G401 (cell line): Measurements from ENCODE around the gene CCDC28A. TPM values are rescaled to one million over a fixed set of nuclear protein-coding genes. Genes with fewer than 3 reads are reported as not detected.

Experiments
- DNase-seq: peaks from one replicate; pipeline ENCODE4 v3.0.0-alpha.2; 2015; ENCODE audit warnings: low spot score
- in situ Hi-C: cut with HindIII; loops from 2 replicates; pipeline ENCODE4 v1.10.0; 2016; ENCODE audit warnings: low sequenced_read_pairs, mixed read lengths
- total RNA-seq: library from RNA; depleted of rRNA; stranded (reverse); fragments of >200 nt; shearing (Covaris generic); gene quantifications from 2 replicates; pipeline ENCODE4 v1.2.3, GENCODE V29; 2014

The CCDC28A gene
- total RNA-seq, 1 experiment from 2014 or later = 27.4 TPM

- DNase-seq = peak; percentile 32
- in situ Hi-C loops = no loop called here
Observed at GRCh38 chr6:138785980-138786379, 12.4 kb downstream of the CCDC28A start.

- no peak for DNase-seq
- in situ Hi-C loops = no loop called here
Observed at GRCh38 chr6:138787138-138787537, 13.6 kb downstream of the CCDC28A start.

- no peak for DNase-seq
- in situ Hi-C loops = no loop called here
Observed at GRCh38 chr6:138795809-138796603, 22.4 kb downstream of the CCDC28A start, which contains the start of gene ECT2L. ECT2L (plus strand) TSS chr6:138796087; CDS start chr6:138813275, 17,188 bp downstream.

GRCh38 chr6:138796771-138797170, 23.2 kb downstream of the CCDC28A start:
- DNase-seq = no peak
- in situ Hi-C loops = no loop called here

- in situ Hi-C loops = no loop called here
- DNase-seq = no peak
Observed at GRCh38 chr6:138797806-138798446, 24.4 kb downstream of the CCDC28A start.

- in situ Hi-C loops = no loop called here
- DNase-seq = no peak
Observed at GRCh38 chr6:138800377-138801150, 27.0 kb downstream of the CCDC28A start.

GRCh38 chr6:138803331-138803730, 29.8 kb downstream of the CCDC28A start:
- no peak for DNase-seq
- in situ Hi-C loops = no loop called here

- in situ Hi-C loops = no loop called here
- DNase-seq = no peak
Observed at GRCh38 chr6:138803861-138804260, 30.3 kb downstream of the CCDC28A start.

GRCh38 chr6:138805016-138805765, 31.6 kb downstream of the CCDC28A start:
- in situ Hi-C loops = no loop called here
- DNase-seq = no peak

GRCh38 chr6:138806889-138807288, 33.3 kb downstream of the CCDC28A start:
- in situ Hi-C loops = no loop called here
- DNase-seq = no peak

GRCh38 chr6:138809677-138810076, 36.1 kb downstream of the CCDC28A start:
- in situ Hi-C loops = no loop called here
- no peak for DNase-seq

GRCh38 chr6:138811866-138812265, 38.3 kb downstream of the CCDC28A start:
- in situ Hi-C loops = no loop called here
- DNase-seq = no peak

- in situ Hi-C loops = no loop called here
- DNase-seq = no peak
Observed at GRCh38 chr6:138814179-138814834, 40.7 kb downstream of the CCDC28A start.

- in situ Hi-C loops = no loop called here
- DNase-seq = no peak
Observed at GRCh38 chr6:138815221-138815620, 41.7 kb downstream of the CCDC28A start.

GRCh38 chr6:138815797-138816528, 42.4 kb downstream of the CCDC28A start:
- peak; percentile 72 for DNase-seq

GRCh38 chr6:138817799-138818198, 44.2 kb downstream of the CCDC28A start:
- no peak for DNase-seq
- in situ Hi-C loops = no loop called here

More at GRCh38 chr6:138815797-138816528, 42.4 kb downstream of the CCDC28A start:
- in situ Hi-C loops = no loop called here

- in situ Hi-C loops = no loop called here
- peak; percentile 13 for DNase-seq
Observed at GRCh38 chr6:138818496-138819194, 45.1 kb downstream of the CCDC28A start.
